Measurements from ENCODE around the gene EDDM13. TPM values are rescaled to one million over a fixed set of nuclear protein-coding genes. Genes with fewer than 3 reads are reported as not detected.

The EDDM13 gene
- total RNA-seq, 2 experiments from 2014 or later = 1.2 to 1.7 TPM

DNA sequence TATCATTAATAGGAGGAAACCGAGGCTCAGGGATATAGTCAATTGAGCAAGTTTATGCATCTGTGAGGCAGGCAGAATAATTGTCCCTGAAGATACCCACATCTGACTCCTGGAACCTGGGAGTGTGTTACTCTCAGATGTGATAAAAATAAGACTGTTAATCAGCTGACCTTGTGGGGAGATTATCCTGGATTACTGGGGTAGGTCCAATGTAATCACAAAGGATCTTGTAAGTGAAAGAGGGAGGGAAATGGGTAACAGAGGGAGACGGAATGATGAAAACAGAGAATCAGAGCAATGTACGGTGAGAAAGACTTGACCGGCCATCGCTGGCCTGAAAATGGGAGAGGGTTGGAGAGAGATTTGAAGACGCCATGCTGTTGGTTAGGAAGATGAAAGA is 3.2 kb upstream of the EDDM13 start:
- H3K4me1 Mint-ChIP-seq = no peaks in the 10 kb centered on the region

DNA sequence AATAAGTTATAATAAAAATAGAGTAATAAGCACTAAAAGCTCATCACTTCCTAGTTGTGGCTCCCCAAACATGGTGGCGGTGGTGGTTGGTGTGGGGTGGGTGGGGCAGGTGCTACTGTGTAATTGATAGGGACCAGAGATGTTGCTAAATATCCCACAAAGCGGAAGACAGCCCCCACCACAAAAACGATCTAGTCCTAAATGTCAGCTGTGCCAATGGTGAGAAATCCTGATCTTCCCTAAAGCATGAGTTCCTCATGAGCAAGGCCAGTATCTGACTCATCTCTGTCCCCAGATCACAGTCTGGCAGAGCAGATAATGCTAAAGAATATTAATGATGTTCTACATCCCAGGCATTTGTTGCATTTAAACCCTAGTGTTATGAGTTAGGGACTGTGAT is 1.9 kb upstream of the EDDM13 start:
- POLR2A ChIA-PET = no interaction called here
- H3K36me3 Mint-ChIP-seq = no peaks in the 10 kb centered on the region
- no peak overlapping the region for H3K27ac Mint-ChIP-seq

More for the DNA sequence above, 3.2 kb upstream of the EDDM13 start:
- H3K36me3 Mint-ChIP-seq = no peaks in the 10 kb centered on the region
- DNase-seq (no peak), ATAC-seq (ENCODE audit: low read depth) (no peak)
- H3K4me3 Mint-ChIP-seq = no peak overlapping the region
- POLR2A ChIA-PET = no interaction called here
- H3K27ac Mint-ChIP-seq = no peak overlapping the region
- H3K9me3 Mint-ChIP-seq = no peaks in the 10 kb centered on the region
- H3K27me3 Mint-ChIP-seq = no peaks in the 10 kb centered on the region

DNA sequence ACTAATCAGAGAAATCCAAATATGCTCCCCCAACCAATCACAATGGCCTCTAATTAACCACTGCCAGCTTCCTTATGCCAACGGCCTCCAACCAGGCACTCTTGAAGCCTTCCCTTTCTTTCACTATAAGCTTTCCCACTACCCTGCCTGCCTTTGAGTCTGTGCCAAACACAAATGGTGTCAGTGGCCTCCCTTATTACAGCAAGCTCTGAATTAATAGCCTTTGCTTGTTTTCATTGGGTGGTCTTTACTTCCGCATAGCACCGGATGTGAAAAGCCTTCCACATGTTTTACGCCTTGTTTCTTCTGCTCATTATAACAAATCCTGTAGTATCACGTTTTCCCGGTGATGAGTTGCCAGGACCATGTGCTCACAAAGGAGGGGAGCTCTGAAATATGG is 1.4 kb upstream of the EDDM13 start:
- no peaks in the 10 kb centered on the region for H3K27me3 Mint-ChIP-seq
- DNase-seq (no peak), ATAC-seq (ENCODE audit: low read depth) (no peak)
- H3K27ac Mint-ChIP-seq = no peak overlapping the region
- no peaks in the 10 kb centered on the region for H3K4me1 Mint-ChIP-seq
- H3K36me3 Mint-ChIP-seq = peaks cover 1% of the 10 kb centered on the region
- H3K9me3 Mint-ChIP-seq = no peaks in the 10 kb centered on the region
- H3K4me3 Mint-ChIP-seq = no peak overlapping the region
- POLR2A ChIA-PET = no interaction called here

More for the DNA sequence above, 1.9 kb upstream of the EDDM13 start:
- Mint-ChIP-seq H3K9me3 (no peaks in the 10 kb centered on the region), H3K27me3 (no peaks in the 10 kb centered on the region), H3K4me1 (no peaks in the 10 kb centered on the region), H3K4me3 (no peak overlapping the region)
- DNase-seq (no peak), ATAC-seq (ENCODE audit: low read depth) (no peak)

DNA sequence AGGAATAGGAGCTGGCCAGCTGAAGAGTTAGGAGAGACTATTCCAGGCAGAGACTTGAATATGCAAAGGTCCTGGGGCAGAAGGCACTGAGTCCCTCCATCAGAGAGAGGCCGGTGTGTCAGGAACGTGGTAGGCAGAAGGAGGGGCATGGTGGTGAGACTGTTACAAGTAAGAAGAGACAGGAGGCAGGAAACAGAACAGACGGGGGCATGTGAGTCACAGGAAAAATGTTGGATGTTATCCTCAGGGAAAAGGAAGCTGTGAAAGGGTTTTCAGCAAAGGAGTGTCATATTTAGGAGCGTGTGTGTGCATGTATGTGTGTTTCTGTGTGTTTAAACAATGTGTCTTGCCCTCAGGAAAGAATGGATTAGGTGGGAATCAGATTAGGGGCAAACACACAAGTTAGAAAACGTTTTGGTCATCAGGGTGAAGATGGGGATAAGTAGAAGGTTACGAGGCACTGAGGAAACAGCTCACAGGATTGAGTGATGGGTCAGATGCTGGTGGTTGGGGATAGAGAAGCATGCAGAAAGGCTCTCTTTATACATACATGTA is 1.1 kb downstream of the EDDM13 start:
- H3K4me3 Mint-ChIP-seq = no peak overlapping the region
- H3K36me3 Mint-ChIP-seq = peaks cover 5% of the 10 kb centered on the region
- peaks cover 6% of the 10 kb centered on the region for H3K9me3 Mint-ChIP-seq
- no peak for DNase-seq
- H3K4me1 Mint-ChIP-seq = no peaks in the 10 kb centered on the region
- H3K27ac Mint-ChIP-seq = no peak overlapping the region
- H3K27me3 Mint-ChIP-seq = no peaks in the 10 kb centered on the region
- POLR2A ChIA-PET = interaction anchor here (0.7 kb wide), 1 partner anchor 51 kb away, joined by 5 read pairs; no protein-coding TSS in a partner anchor
- ATAC-seq (ENCODE audit: low read depth) = no peak

DNA sequence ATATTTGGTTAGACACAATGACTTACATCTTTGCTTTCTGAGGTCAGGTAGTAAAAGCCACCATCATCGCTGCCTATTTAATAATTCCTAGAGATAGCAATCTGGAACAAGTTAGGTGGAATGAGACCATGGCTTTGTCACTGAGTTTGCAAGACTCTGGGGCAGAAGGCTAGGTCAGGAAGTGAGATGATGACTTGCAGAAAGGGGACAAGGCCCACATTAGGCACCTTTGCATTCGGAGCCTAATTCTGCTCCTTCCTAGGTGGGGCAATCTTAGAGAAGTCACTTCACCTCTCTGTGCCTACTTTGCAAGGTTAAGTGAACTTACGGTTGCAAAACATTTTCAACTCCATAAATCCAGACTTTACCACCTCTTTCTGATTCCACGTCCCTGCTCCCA is 10.3 kb downstream of the EDDM13 start:
- peaks cover 2% of the 10 kb centered on the region for H3K36me3 Mint-ChIP-seq
- H3K4me1 Mint-ChIP-seq = no peaks in the 10 kb centered on the region
- POLR2A ChIA-PET = interaction anchor here (0.8 kb wide), 1 partner anchor 32 kb away, joined by 3 read pairs; the partner anchor contains the start of gene ZSCAN5A
- no peaks in the 10 kb centered on the region for H3K27me3 Mint-ChIP-seq
- ATAC-seq (ENCODE audit: low read depth) (no peak), DNase-seq (no peak)
- no peak overlapping the region for H3K4me3 Mint-ChIP-seq
- H3K9me3 Mint-ChIP-seq = peaks cover 2% of the 10 kb centered on the region
- no peak overlapping the region for H3K27ac Mint-ChIP-seq

DNA sequence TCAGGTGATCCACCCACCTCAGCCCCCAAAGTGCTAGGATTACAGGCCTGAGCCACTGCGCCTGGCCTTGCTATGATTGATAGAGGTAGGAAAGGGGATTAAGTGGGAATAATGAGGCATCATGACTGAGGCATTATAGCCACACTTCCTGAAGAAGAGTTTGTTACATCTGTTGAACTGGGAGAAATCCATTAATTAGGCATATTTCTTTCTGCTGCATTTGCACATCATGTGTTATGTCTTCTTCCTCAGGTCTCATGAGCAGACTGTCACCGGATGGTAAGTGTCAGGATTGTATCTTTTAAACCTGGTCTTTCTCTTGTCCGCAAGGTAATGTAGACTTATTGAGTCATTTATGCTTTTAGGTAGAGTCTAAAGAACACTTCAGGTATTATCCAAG is 12.2 kb downstream of the EDDM13 start:
- no peaks in the 10 kb centered on the region for H3K27me3 Mint-ChIP-seq
- H3K36me3 Mint-ChIP-seq = peaks cover 2% of the 10 kb centered on the region
- H3K27ac Mint-ChIP-seq = no peak overlapping the region
- no peak overlapping the region for H3K4me3 Mint-ChIP-seq
- DNase-seq = no peak
- no peaks in the 10 kb centered on the region for H3K9me3 Mint-ChIP-seq
- no peak for ATAC-seq (ENCODE audit: low read depth)
- POLR2A ChIA-PET = no interaction called here
- no peaks in the 10 kb centered on the region for H3K4me1 Mint-ChIP-seq

DNA sequence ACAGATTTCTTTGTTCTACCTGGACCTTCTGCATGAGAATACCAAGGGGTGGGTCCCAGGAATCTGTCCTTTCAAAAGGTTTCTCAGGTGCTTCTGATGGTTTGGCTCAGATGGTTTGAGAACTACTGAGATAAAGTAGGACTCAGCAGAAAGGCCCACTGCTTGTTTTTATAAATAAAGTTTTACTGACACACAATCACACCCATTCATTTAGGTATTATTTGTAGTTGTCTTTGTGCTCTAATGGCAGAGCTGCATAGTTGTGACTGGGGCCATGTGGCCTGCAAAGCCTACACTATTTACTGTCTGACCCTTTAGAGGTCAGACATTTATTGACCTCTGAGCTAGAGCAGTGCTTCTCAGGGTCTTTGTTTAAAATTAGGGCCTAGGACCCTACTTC is 17.6 kb downstream of the EDDM13 start:
- ATAC-seq (ENCODE audit: low read depth) (no peak), DNase-seq (no peak)
- peaks cover 14% of the 10 kb centered on the region for H3K36me3 Mint-ChIP-seq
- peaks cover 5% of the 10 kb centered on the region for H3K4me1 Mint-ChIP-seq
- H3K4me3 Mint-ChIP-seq = no peak overlapping the region
- H3K9me3 Mint-ChIP-seq = peaks cover 3% of the 10 kb centered on the region
- POLR2A ChIA-PET = no interaction called here
- H3K27me3 Mint-ChIP-seq = no peaks in the 10 kb centered on the region
- H3K27ac Mint-ChIP-seq = no peak overlapping the region

DNA sequence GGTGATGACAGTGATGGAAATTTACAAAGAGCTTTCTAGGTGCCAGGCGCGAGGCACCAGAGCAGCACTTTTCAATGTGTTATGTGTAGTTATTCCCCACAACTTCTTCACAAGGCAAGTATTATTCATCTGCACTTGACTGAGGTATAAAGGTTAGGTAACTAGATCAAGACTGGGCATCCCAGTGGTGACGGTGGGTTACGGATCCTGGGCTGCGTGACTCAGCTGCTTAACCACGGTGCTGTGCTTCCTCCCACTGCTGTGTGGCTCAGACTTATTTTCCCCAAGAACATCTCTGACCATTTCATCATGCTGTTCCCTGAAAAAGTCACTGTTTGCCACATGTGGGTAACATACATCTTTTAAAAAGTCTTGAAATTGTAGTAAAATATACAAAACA is 19.3 kb downstream of the EDDM13 start:
- POLR2A ChIA-PET = no interaction called here
- peaks cover 5% of the 10 kb centered on the region for H3K4me1 Mint-ChIP-seq
- ATAC-seq (ENCODE audit: low read depth) = no peak
- H3K27ac Mint-ChIP-seq = no peak overlapping the region
- peaks cover 19% of the 10 kb centered on the region for H3K36me3 Mint-ChIP-seq
- DNase-seq = no peak
- peaks cover 3% of the 10 kb centered on the region for H3K9me3 Mint-ChIP-seq
- H3K27me3 Mint-ChIP-seq = no peaks in the 10 kb centered on the region
- no peak overlapping the region for H3K4me3 Mint-ChIP-seq

DNA sequence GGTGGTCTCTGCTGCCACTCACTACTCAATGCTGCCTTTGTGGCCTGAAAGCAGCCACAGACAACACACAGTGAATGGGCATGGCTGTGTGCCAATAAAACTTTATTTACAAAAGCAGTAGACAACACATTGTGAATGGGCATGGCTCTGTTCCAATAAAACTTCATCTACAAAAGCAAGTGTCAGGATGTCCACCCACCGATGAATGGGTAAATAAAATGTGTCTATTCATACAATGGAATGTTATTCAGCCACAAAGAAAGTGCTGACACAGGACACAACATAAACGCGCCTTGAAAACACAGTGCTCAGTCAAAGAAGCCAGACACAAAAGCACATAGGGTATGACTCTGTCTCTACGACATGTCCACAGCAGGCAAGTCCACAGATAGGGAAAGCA is 22.0 kb downstream of the EDDM13 start:
- no peak overlapping the region for H3K4me3 Mint-ChIP-seq
- H3K9me3 Mint-ChIP-seq = peaks cover 3% of the 10 kb centered on the region
- POLR2A ChIA-PET = no interaction called here
- peaks cover 5% of the 10 kb centered on the region for H3K4me1 Mint-ChIP-seq
- ATAC-seq (ENCODE audit: low read depth) (no peak), DNase-seq (no peak)
- H3K36me3 Mint-ChIP-seq = peaks cover 16% of the 10 kb centered on the region
- no peak overlapping the region for H3K27ac Mint-ChIP-seq
- H3K27me3 Mint-ChIP-seq = no peaks in the 10 kb centered on the region

DNA sequence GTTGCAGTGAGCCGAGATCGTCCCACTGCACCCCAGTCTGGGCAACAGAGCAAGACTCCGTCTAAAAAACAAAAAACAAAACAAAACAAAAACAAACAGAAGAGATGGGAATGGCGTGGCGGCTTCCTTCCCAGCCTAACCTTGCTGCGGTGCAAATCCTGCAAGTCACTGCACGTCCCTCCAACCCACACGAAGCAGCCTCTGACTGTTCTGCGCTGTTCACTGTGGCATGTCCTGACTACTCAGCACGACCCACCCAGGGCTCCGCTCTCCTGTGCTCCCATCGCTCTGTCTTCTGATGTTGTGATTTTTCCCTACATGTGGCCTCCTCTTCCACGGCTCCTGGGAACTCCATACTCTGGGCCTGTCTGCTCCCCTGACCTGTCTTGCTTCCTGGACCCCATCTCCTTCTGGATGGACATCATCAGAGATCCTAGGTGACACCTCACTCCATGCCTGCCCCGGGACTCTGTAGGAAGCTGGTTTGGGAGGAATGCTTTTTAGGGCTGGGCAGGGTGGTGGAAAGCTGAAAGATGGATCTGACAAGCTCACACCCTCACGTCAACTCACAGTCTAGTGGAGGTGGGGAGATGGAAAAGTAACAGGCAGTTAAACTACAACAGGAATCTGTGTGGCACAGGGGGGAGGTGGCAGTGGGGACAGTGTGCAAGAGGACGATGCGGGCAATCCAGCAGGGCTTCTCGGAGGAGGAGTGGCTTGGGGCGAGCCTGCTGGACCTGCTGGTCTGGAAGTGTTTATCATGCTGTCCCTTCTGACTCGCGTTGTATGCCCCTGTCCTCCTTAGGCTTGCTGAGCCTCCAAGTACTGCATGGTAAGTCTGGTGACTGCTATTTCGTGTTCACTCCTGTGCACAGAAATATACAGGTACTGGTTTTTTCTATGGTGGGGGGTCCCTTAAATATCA is 23.2 kb downstream of the EDDM13 start:
- H3K4me3 Mint-ChIP-seq = no peak overlapping the region
- H3K27ac Mint-ChIP-seq = no peak overlapping the region
- no peaks in the 10 kb centered on the region for H3K27me3 Mint-ChIP-seq
- H3K36me3 Mint-ChIP-seq = peaks cover 16% of the 10 kb centered on the region
- H3K9me3 Mint-ChIP-seq = peaks cover 3% of the 10 kb centered on the region
- POLR2A ChIA-PET = no interaction called here
- H3K4me1 Mint-ChIP-seq = peaks cover 6% of the 10 kb centered on the region
- no peak for ATAC-seq (ENCODE audit: low read depth)
- DNase-seq = no peak

DNA sequence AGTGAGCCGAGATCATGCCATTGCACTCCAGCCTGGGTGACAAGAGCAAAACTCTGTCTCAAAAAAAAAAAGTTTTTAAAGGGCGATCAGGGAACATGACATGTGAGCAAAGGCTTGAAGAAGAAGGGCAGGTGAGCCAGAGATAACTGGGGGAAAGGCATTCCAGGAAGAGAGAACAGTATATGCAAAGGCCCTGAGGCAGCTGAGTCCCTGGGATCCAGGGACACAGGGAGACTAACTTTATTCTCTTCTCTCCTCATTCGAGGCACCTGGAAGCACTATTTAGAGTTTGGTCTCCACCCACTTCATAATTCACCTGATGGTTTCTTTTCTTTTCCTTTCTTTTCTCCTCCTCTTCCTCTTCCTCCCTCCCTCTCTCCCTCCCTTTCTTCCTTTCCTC is 24.5 kb downstream of the EDDM13 start:
- ATAC-seq (ENCODE audit: low read depth) (no peak), DNase-seq (no peak)
- Mint-ChIP-seq H3K27ac (no peak overlapping the region), H3K27me3 (no peaks in the 10 kb centered on the region), H3K4me1 (peaks cover 10% of the 10 kb centered on the region), H3K9me3 (peaks cover 3% of the 10 kb centered on the region), H3K4me3 (no peak overlapping the region), H3K36me3 (peaks cover 14% of the 10 kb centered on the region)
- POLR2A ChIA-PET = no interaction called here

DNA sequence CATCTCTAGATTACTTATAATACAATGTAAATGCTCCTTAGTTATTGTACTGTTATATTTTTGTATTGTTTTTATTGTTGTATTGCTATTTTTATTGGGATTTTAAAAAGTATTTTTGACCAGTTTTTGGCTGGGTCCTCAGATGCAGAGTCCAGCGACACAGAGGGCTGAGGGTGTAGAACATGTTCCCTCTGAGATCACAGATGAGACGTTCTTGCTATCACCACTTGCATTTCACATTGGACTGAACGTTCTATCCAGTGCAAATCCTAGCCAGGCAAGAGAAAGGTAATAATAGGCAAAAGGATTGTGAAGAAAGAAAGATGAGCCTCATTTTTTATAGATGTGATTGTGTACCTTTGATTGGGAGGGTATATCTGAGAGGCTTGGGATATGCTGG is 27.1 kb downstream of the EDDM13 start:
- H3K27ac Mint-ChIP-seq = no peak overlapping the region
- ATAC-seq (ENCODE audit: low read depth) = no peak
- peaks cover 14% of the 10 kb centered on the region for H3K36me3 Mint-ChIP-seq
- no peak overlapping the region for H3K4me3 Mint-ChIP-seq
- no peak for DNase-seq
- POLR2A ChIA-PET = no interaction called here
- no peaks in the 10 kb centered on the region for H3K9me3 Mint-ChIP-seq
- no peaks in the 10 kb centered on the region for H3K27me3 Mint-ChIP-seq
- peaks cover 18% of the 10 kb centered on the region for H3K4me1 Mint-ChIP-seq

DNA sequence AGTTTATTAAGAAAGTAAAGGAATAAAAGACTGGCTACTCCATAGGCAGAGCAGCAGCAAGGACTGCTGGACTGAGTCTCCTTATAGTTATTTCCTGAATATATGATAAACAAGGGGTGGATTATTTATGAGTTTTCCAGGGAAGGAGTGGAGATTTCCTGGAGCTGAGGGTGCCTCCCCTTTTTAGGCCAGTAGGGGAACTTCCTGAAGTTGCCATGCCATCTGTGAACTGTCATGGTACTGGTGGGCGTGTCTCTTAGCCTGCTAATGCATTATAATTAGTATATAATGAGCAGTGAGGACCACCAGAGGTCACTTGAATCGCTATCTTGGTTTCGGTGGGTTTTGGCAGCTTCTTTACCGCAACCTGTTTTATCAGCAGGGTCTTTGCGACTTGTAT is 28.6 kb downstream of the EDDM13 start:
- H3K27me3 Mint-ChIP-seq = no peaks in the 10 kb centered on the region
- no peak overlapping the region for H3K27ac Mint-ChIP-seq
- DNase-seq (no peak), ATAC-seq (ENCODE audit: low read depth) (no peak)
- POLR2A ChIA-PET = no interaction called here
- no peak overlapping the region for H3K4me3 Mint-ChIP-seq
- peaks cover 10% of the 10 kb centered on the region for H3K36me3 Mint-ChIP-seq
- peaks cover 18% of the 10 kb centered on the region for H3K4me1 Mint-ChIP-seq
- H3K9me3 Mint-ChIP-seq = no peaks in the 10 kb centered on the region

Data from activated naive CD8-positive, alpha-beta T cell treated with anti-CD3 and anti-CD28 coated beads, Interleukin-2, amount 10 ng/mL, durations not matched to agents 7 days and 5 days (primary cell).